Activated CD8-positive, alpha-beta memory T cell treated with anti-CD3 and anti-CD28 coated beads for 4 hours (primary cell): ENCODE measurements around the gene GSE1.

Experiments used
- DNase-seq, 2 donors: peaks; one replicate each; pipeline ENCODE4 v3.0.0-alpha.2; 2020; ENCODE audit warnings: low read depth in 2 of 2

The GSE1 gene

DNA sequence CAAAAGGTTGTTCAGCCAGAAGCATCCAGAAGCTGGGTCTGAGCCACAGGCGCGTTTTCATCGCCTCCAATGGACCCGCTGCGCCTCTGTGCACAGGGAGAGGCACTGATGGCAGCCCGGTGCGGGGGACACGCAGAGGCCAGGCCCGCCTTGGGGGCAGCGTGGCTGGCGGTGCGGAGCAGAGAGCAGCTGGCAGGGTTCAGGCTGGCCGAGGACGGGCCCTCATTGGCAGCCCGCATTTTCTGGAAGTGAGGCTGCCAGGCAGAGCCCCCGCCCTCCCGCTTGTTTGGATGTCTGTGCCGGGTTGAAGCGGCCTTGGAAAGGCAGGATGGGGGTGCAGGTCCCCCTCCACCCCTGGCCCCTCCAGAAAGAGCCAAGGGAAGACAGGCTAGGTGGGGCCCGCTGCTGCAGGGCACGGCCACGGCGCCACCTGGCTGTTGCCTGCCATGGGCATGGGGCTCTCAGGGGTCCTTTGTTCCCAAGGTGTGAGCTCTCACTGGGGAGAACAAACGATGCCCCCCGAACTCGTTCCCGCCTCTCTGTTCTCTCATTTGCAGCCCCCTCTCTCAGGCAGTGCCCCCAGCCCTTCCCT lies 18.8 kb downstream of the GSE1 start:
- no peak for DNase-seq

DNA sequence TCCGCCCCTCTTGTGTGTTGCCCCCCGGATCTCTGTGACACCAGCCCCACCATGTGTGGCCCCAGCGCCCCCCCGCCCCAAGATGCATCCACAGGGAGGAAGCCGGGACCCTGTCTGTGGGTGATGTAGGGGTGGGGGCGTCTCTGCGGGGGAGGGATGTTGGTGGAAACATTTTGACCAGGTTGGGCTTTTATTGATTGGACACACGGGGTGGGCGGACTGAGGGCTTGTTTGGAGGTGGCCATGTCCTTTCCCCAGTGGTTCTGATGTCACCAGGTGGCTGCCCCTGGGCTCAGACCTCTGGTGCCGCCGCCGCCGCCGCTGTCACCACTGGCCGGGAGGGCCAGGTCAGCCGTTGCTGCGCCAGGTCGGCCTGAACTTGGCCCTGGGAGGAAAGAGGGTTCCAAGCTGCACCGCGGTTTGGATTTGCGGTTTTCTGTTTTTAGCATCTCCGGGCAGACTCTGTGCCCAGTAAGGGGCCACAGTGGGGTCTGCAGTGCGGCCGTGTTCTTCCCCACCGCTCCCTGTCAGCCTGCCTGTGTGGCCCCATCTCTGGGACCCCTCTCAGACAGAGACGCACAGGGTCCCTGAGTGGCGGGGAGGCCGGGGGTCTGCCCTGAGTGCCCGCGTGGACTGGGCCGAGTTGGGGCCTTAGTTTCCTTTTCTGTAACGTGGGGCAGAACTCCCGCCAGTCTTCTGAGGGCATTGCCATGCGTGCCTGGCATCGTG lies 19.8 kb downstream of the GSE1 start:
- no peak for DNase-seq

DNA sequence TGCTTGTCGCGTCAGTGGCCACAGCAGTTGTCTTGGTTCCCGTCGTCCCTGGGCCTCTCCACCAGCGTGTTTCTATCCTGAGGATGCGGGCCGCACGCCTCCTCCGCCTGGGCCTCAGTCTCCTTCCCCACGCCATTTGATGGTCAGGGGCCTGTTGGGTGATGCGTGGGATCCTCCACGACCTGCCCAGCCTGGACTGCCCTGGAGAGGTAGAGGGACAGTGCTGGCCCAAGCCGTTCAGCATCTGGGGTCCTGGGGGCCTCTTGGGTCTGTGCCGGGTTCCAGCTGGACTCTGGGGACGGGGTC lies 20.3 kb downstream of the GSE1 start:
- no peak for DNase-seq

DNA sequence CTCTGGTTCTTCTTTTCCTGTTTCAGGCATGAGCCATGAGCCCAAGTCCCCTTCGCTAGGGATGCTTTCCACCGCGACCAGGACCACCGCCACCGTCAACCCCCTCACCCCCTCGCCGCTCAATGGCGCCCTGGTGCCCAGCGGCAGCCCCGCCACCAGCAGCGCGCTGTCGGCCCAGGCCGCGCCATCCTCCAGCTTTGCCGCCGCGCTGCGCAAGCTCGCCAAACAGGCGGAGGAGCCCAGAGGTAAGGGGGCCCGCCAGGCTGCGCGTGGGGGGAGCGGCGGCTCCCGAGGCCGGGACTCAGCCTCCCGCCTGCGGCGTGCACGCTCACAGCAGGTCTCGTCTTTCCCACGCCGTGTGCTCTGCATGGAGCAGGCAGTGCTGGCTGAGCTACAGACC lies 20.8 kb downstream of the GSE1 start:
- no peak for DNase-seq

DNA sequence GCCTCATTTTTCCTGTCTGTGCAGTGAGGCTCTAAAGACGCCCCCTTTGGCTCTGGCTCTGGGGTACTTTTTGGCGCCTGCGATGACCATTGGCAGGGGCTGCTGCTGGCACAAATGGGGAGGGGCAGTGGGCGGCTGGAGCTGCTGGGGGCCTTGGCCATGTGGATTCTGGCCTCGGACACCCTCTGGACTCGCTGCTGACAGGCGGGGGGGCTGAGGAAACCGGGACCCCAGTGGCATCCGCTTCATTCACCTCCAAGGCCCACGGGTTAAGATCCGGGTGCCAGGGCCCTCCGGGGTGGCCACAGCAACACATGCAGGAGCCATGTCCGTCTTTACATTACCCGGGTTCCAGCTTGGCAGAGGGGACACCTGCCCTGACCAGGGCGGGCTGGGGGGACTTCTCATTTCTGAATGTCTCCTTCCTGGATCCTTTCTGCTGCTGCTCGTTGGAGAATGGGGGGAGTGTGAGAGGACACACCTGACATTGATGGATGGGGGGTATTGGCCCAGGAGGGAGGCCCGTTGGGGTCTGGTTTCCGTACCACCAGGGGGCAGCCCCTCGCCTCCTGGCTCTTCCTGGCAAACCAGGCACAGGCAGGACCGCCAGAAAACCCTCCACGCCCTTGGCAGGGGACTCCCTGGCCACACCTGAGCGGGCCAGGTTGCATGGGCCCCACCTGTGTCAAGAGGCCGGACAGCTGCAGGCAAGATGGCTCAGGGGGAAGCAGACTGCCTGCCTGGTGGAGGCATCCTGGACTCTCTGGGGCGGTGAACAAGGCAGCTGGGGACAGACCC lies 21.8 kb downstream of the GSE1 start:
- no peak for DNase-seq

DNA sequence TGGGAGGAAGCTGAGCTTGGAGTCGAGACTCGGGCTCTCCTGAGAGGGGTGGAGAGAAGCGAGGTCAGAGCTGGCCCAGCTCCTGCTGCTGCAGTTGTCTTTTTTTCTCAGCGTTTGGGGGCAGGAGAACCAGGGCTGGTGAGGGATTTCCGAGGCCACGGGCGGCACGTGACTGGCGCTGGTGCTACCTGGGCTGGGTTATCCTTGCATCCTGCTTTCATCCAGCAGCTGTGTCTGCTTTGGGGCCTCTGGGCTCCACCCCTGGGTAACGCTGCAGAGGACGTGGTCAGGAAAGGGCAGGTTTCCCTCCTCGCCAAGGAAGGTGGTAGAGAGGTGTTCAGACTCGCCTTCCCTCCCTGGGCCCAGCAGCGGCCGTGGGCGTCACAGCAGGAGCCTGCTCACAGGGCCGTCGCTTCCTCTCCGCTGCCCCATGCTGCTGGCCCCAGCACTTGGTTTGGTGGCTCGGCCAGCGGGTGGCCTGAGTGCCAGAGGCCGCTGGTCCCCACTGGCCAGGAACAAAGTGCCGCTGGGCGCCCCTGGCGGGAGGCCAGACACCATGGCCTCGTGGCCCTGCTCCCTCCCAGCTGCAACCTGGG lies 22.5 kb downstream of the GSE1 start:
- DNase-seq = no peak

DNA sequence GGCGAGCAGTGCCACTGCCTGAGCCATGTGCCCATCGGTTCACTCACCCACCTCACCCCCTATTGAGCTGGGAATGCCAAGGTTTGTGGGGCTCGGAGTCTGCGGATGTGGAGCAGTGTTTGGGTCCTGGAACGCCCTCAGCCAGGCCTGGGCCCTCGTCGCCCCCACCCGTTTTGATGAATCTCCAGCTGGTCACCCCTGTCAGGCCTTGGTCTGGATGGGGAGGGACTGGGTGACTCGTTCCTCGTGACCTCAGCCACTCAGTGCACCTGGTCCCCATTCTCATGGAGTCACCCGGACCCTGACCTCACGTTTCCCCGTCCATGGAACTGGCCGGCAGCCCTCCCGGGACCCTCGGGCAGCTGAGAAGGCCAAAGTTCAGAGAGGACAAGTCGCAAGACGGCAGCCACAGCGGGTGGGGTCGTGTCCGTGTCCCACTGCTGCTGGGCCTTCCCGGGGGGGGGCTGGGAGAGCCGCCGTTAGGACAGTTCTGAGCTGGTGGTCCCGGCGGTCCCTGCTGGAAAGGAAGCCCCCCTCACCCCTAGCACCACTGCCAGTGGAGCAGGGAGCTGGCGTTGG lies 23.2 kb downstream of the GSE1 start:
- no peak for DNase-seq

DNA sequence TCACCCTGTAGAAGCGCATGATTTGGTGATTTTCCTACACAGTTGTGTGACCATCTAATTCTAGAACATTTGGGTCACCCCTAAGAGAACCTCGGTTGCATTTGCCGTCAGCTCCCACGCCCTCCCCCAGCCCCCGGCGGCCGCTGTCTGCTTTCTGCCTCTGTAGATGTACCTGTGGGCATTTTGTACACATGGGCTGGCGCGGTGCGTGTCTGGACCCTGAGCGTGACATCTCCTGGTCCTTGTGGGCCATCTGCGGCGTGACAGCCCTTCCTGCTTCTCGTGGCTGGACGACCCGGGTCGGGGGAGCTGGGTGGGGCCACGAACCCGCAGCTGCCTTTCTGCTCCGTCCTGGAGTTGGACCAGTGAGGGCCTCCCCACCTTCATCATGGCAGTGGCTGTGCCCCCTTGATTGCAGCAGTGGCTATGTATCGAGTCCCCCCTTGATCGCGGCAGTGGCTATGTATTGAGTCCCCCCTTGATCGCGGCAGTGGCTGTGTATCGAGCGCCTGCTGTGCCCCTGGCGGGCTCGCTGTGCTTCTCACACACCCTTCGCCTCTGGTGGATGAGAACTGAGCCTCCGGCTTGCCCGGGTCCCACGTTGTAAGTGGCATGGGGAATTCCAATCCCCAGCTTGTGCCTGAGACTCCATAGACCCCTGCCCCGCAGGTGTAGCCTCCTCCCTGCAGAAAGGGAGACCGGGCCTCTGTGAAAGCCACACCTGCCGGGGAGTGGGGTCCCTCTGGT lies 24.1 kb downstream of the GSE1 start:
- no peak for DNase-seq

DNA sequence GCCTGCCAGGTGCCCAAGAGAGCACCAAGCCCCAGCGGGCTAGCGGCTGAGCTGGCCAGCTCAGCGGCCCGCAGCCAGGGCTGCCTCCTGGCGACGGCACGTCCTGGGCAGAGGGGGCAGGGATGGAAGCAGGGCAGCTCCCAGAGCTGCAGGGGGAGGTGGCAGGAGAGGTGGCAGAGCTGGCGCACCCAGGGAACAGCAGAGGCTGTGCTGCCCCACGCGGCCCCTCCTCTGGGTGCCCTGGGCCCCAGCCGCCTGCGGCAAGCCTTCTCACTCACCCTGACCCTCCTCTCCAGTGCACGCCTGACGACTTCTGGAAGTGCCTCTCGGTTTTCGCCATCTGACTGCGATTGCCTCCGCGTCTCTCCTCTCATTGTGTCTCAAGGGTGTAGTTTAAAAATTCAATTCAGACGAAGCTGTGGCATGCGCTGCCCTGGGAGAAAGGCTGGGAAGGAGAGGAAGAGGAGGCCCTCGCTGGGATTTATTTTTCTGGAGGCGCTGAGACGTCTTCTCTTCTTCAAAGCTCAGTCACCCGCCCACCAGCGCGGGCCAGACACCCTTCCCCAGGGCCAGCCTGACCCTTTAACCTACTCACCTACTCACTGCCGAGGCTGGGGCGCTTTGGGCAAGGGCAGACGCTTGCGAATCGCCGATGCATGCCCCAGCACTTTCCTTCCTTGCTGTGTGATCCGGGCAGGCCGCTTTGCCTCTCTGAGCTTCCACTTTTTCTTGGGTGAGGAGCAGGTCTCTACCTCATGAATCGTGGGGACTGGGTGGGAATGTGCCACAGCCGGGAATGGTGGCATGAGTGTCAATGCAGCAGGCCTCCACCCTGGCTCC lies 24.9 kb downstream of the GSE1 start:
- DNase-seq = no peak

DNA sequence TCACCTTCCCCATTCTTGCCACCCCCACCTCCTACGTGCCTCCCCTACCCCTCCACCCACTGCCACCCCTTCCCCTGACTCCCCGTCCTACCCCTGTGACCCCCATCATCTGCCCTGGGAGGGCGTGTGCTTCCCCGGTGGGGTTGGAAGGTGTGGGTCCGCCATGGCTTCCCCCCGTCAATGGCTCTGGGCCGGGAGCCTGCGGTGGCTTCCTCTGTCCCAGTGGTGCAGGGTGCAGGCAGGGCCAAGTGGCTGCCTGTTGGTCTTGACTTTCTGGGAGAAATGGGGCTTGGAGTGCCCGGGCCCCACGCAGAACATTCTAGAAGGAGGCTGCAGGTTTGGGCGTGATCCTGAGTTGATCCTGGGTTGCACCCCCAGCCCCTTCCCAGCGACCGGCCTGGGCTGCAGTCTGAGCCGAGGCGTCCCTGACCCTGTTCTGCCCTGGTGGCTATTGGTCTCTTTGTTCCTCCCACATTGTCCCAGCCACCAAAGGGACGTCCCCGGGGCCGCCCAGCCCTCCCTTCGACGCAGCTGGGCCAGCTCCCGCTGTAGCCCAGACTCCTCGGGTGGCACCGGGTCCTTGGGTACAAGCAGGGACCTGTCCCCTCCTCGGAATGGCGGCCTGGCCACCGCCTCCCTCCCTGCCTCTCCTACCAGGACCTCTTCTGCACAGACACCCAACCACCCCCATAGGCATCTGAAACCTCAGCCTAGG lies 25.7 kb downstream of the GSE1 start:
- DNase-seq = no peak

DNA sequence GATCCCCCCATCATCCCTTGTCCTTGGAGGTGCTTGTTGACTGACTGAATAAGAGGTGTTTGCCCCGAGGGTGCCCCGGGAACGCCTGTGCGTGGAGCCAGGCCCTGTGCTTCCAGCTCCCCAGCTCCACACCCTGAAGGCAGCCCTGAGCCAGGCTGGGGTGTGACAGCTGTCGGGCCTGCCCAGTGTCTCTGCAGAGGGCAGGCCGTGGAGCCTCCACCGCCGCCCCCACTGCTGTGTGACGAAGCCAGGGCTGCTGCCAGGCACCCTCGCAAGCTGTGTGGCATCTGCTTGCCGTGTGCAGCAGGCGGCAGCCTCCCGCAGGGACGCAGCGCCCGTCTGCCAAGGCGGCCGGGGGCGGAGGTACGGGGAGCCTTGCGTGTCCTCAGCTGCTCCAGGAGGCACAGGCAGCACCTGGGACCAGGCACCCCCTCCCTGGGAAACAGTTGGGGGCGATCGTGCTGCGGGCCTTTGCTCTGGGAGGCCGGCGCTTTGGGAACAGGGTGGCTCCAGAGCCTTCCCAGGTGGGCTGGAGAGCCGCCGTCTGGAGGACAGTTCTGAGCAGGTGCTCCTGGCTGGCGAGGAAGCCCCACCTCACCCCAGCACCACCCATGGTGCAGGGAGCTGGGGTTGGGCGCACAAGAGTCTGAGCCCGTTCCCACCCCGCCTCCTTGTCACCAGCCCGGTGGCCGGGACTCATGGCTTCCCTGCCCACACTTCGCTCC lies 26.6 kb downstream of the GSE1 start:
- no peak for DNase-seq

DNA sequence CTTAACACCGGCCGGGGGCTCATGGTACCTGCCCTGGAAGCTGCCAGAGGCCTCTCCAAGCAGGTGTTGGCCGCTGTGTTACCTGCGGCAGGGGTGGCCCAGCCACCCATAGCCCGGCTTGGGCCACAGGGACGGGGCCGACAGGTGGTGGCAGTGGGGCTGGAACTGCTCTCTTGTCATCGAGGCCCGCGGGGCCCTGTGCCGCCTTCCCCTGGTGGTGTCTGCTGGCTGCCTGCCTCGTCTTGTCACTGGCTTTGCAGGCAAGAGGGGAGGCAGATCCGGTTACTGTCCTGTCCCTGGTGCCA lies 27.1 kb downstream of the GSE1 start:
- no peak for DNase-seq

DNA sequence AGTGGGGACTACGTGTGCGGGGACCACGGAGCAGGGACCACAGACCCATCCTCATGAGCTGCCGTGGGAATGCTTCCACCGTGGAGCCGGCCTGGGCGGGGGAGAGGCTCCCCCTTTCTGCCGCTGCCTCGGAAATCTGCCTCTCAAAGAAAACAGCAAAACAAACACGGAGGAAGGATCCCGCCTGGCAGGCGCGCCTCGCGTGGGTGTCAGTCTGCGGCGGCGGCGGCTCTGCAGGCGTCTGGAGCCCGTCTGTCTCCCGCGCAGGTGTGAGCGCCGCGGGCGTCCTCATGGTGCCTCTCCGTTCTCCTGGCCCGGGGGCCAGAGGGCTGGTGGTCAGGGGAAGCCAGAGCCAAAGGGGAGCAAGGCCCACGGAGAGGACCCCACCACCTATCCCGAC lies 27.5 kb downstream of the GSE1 start:
- DNase-seq = no peak

DNA sequence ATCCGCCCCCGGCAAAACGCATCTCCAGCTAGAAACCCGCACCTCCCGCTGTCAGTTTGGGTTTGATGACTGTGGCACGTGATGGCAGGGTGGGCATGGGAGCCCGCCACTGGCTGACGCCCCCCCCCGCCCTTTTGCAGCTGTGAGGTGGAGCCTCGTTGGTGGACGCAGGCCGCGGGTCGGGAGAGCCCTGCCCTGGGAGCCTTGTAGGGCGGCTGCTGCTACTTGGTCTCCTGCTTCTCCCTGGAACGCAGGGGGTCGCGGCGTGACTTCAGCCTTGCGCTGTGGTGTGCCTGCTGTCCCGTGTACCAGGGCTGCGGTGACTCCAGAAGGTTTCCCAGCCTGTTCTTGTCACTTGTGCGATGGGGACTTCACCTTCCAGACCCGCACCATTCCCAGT lies 28.2 kb downstream of the GSE1 start:
- DNase-seq = no peak

DNA sequence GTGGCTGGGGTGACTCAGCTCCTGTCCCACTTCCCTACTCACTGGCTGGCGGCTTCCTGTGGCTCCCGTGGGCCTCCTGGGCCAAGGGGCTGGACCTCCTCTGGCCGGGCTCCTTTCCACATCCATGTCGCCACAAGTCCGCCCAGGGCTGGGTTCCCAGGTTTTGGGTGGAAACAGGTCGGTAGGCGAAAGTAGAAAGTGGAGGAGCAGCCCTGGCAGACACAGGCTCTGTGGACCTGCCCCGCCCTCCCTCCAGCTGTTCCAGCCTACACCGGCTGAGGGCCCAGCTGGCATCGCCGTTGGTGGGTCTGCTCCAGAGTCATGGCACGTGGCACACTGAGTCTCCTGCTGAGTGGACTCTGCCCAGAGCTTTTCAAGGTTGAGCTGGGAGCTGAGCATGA lies 28.7 kb downstream of the GSE1 start:
- DNase-seq = no peak

DNA sequence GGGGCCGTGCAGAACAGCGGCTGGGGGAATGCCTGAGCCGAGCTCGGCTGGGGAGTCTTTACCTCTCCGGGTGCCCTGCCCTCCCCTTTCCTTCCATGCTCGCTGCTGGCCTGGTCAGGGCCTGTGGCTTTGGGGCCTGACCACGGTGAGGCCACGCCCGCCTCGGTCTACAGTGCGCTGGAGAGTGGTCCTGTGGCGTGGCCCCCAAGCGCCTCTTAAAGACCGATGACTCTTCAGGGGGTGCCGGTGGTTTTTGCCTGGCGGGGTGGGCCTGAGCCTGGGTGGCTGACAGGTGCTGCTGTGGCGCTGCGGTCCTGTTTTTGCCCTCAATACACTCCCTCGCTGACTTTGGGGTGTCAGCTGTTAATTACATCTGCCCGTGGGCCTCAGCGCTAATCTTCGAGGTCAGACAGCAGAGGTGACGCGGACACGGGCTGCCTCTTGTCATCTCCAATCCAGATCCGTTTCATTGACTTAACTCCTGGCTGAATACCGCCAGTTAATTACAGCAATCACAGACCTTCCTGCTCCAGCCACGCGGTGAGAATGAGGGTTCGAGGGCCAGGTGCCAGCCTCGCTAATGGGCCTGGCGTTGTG lies 29.7 kb downstream of the GSE1 start:
- DNase-seq = no peak

DNA sequence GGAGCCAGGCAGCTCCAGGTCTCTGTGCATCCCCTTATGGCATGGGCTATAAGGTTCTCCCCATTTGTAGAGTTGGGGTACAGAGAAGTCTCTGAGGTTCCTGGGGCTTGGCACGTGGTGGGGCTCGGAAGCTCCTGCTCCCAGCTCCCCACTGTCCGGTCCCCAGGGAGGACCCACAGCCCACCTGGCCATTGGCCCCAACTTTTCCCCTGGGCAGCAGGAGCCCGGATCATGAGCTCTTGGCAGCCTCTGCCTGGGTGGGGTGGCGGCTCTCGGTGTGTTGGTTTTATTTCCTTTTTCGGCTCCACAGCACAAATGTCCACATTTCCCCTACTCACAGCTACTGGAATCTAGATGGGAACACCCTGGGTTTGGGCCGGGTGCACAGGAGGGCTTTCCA lies 30.5 kb downstream of the GSE1 start:
- no peak for DNase-seq

DNA sequence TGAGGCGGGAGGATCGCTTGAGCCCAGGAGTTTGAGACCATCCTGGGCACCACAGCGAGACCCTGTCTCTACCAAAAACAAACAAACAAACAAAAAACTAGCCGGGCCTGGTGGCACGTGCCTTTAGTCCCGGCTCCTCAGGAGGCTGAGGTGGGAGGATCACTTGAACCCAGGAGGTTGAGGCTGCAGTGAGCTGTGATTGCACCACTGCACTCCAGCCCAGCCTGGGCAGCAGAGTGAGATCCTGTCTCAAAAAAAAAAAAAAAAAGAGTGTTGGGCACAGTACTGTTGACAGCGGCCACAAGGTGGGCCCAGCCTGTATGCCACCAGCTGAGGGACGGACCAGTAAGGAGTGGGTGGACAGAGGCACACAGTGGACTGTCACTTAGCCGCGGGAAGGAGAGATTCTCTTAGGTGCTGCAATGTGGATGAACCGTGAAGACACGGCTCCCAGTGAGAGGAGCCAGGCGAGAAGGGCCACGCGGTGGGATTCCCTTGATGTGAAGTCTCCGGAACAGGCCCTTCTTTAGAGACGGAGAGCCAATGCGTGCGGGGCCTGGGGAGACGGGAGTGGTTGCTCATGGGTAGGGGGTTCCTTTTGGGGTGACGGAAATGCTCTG lies 31.1 kb downstream of the GSE1 start:
- no peak for DNase-seq

DNA sequence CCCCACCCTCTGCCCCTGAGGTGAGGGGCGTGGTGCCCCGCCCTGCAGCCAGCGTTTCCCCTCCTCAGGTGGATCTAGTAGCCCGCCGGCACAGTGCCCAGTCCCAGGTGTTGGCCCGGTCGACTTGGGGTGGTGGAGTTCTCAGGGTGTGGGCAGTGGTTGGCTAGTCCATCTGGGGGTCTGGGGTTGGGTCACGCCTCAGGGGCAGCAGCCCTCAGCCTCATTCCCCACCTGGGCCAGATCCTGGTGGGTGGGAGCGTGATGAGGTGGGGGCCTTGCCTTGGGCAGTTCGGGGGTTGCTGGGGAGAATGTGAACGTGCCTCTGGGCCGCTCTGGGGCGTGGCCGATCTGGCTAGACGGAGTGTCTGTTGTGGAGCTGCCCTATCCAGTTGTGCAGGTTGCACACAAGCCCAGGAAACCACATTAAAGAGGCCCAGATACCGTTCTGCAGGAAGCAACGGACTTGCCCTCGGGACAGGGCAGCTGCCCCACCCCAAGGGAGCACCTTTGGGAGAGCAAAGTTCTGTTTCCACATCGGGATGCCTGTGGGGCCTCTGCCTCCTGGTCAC lies 32.0 kb downstream of the GSE1 start:
- DNase-seq = no peak
